Stimulated activated CD8-positive, alpha-beta memory T cell treated with anti-CD3 and anti-CD28 coated beads, Interleukin-12 subunit alpha, Interleukin-12 subunit beta, amount 100 ng/mL, for 1 hour (primary cell): ENCODE measurements around the gene IFNA14.
"Not testable (repeated sequence)": the region's sequence is repeated elsewhere in the genome, so short reads cannot be mapped to it uniquely, and the experiment has no call there.

Source experiments
- DNase-seq: peaks from one replicate; pipeline ENCODE4 v3.0.0-alpha.2; 2020; ENCODE audit warnings: low read depth

IFNA14 gene

GRCh38 chr9:21239911-21240310 lies at the start of gene IFNA14:
TSS of gene IFNA14 (minus strand) at chr9:21240005. CDS start at chr9:21239935, 70 bp downstream.
- DNase-seq: no peak

- DNase-seq: no peak
Measured at GRCh38 chr9:21287280-21287679, 47.5 kb upstream of the IFNA14 start.

- DNase-seq: no peak
Measured at GRCh38 chr9:21286659-21287058, 46.9 kb upstream of the IFNA14 start.

GRCh38 chr9:21286099-21286498 lies 46.3 kb upstream of the IFNA14 start:
- DNase-seq: no peak

GRCh38 chr9:21281275-21281674 lies 41.5 kb upstream of the IFNA14 start:
- DNase-seq: no peak

GRCh38 chr9:21268347-21268657 lies 28.5 kb upstream of the IFNA14 start:
- no peak for DNase-seq

GRCh38 chr9:21267485-21268346 lies 27.9 kb upstream of the IFNA14 start:
- DNase-seq: no peak

- no peak for DNase-seq
Measured at GRCh38 chr9:21266733-21267484, 27.1 kb upstream of the IFNA14 start.

- no peak for DNase-seq
Measured at GRCh38 chr9:21265421-21266189, 25.8 kb upstream of the IFNA14 start.

GRCh38 chr9:21255538-21256212 lies 15.9 kb upstream of the IFNA14 start:
- DNase-seq: no peak

- no peak for DNase-seq
Measured at GRCh38 chr9:21252721-21253547, 13.1 kb upstream of the IFNA14 start.

- no peak for DNase-seq
Measured at GRCh38 chr9:21251638-21252037, 11.8 kb upstream of the IFNA14 start.

- DNase-seq: no peak
Measured at GRCh38 chr9:21251190-21251589, 11.4 kb upstream of the IFNA14 start.

- no peak for DNase-seq
Measured at GRCh38 chr9:21244836-21245235, 5.0 kb upstream of the IFNA14 start.

GRCh38 chr9:21236360-21236714 lies 3.5 kb downstream of the IFNA14 start:
- not testable (repeated sequence) for DNase-seq

GRCh38 chr9:21235468-21236359 lies 4.1 kb downstream of the IFNA14 start:
- not testable (repeated sequence) for DNase-seq

- no peak for DNase-seq
Measured at GRCh38 chr9:21234153-21234687, 5.6 kb downstream of the IFNA14 start.

GRCh38 chr9:21233258-21233657 lies 6.5 kb downstream of the IFNA14 start:
- DNase-seq: no peak

- DNase-seq: no peak
Measured at GRCh38 chr9:21228122-21228521, 11.7 kb downstream of the IFNA14 start, which contains the start of gene IFNA17. TSS of gene IFNA17 (minus strand) at chr9:21228222. CDS start at chr9:21228173, 49 bp downstream.

- DNase-seq: not testable (repeated sequence)
Measured at GRCh38 chr9:21217211-21217610, 22.6 kb downstream of the IFNA14 start, which contains the start of gene IFNA16. TSS of gene IFNA16 (minus strand) at chr9:21217311. CDS start at chr9:21217305, 6 bp downstream.
